Bladder microvascular endothelial cell (primary cell): ENCODE measurements around the gene BABAM2. TPM values are rescaled to one million over a fixed set of nuclear protein-coding genes. Genes with fewer than 3 reads are reported as not detected.

Experiments
- total RNA-seq: library from RNA; depleted of rRNA; stranded (reverse); fragments of >200 nt; gene quantifications from 2 replicates; pipeline ENCODE4 v1.2.3, GENCODE V29; 2014

Gene BABAM2
- total RNA-seq = 8.7 and 19.9 TPM in 2 replicates

DNA sequence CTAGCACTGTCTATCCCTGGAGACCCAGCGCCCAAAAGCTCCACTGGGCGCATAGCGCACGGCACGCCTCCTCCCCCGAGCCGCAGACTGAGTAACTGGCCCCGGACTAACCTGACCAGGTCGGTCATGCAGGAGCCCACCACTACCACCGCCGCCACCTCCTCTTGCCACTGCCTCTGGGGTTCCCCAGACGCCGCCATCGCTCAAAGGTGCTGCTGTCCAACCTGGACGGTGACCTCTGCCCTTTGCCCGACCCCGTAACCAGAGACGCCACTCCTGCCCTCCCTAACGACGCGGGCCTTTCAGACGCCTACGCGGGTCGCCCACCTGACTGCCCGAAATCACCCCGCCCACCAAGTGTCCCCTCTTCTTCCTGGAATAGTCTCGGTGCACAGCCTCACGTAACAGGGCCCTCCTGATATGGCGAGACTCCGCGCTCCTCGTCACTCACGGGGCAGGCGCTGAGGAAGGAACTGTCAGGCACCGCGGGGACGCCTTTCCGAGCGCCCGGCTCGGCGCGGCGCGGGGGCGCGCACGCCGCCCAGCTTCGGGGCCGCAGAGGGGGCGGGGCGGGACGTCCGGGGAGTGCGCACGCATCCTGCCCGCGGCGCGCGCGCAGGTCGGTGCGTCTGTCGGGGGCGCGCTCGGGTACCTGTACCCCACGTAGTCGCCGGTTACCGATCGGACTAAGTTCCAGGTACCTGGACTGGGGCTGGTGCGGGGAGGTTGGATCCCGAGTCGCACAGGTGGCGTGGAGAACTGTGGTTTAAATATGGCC lies at the start of gene BABAM2, which contains the start of gene RBKS:
Gene BABAM2 (plus strand): TSS at position 584 of the 778 bp plus-strand sequence. CDS start 3,828 bp downstream, outside the sequence.
Gene RBKS (minus strand): TSS at position 242 of the 778 bp plus-strand sequence. CDS start 42 bp downstream, at position 200.

Other genes starting within 250 kb of the BABAM2 start
- 9.9 and 20.3 TPM in 2 replicates for gene SUPT7L, start 227.1 kb upstream of the BABAM2 start, total RNA-seq
- gene SLC4A1AP, start 226.8 kb upstream of the BABAM2 start, total RNA-seq = 19.9 and 25.7 TPM in 2 replicates
- 73.1 and 73.8 TPM in 2 replicates for gene MRPL33, start 119.0 kb upstream of the BABAM2 start, total RNA-seq
- gene RBKS, start 342 bp upstream of the BABAM2 start, total RNA-seq = 1.2 and 1.3 TPM in 2 replicates